DOHH2 (cell line): ENCODE data around the gene LRRC8E.
"Not testable (repeated sequence)": the region's sequence is repeated elsewhere in the genome, so short reads cannot be mapped to it uniquely, and the experiment has no call there.

Experiments
- H3F3A ChIP-seq: fragments of 200-600 bp; sonication (generic), shearing (Covaris generic); 2 replicates; pipeline ENCODE4 v1.6.0; 2016; ENCODE audit warnings: antibody characterized with exemption, mild to moderate bottlenecking; ENCODE audit not compliant: control insufficient read depth, insufficient read depth
- H3K27ac ChIP-seq: fragments of 200-600 bp; sonication (generic); 2 replicates; pipeline ENCODE4 v1.5.1; 2014; ENCODE audit warnings: low read depth, mild to moderate bottlenecking, low read length, moderate library complexity
- H3K27me3 ChIP-seq: fragments of 200-600 bp; sonication (generic); 2 replicates; pipeline ENCODE4 v1.6.1; 2014; ENCODE audit warnings: mild to moderate bottlenecking, low read length, mixed read lengths; ENCODE audit not compliant: control insufficient read depth
- H3K36me3 ChIP-seq: fragments of 200-600 bp; sonication (generic); 2 replicates; pipeline ENCODE4 v1.6.1; 2014; ENCODE audit warnings: mild to moderate bottlenecking, low read length, moderate library complexity, mixed read lengths; ENCODE audit not compliant: control insufficient read depth
- H3K4me1 ChIP-seq: fragments of 200-600 bp; sonication (generic); 2 replicates; pipeline ENCODE4 v1.6.1; 2014; ENCODE audit warnings: mild to moderate bottlenecking, low read length, mixed read lengths; ENCODE audit not compliant: control insufficient read depth
- H3K4me2 ChIP-seq: fragments of 200-600 bp; sonication (generic); 2 replicates; pipeline ENCODE4 v1.6.0; 2014; ENCODE audit warnings: mild to moderate bottlenecking, low read length, moderate library complexity
- H3K4me3 ChIP-seq: fragments of 200-600 bp; sonication (generic); 2 replicates; pipeline ENCODE4 v1.5.1; 2014; ENCODE audit warnings: mild to moderate bottlenecking, low read length, mixed read lengths
- H3K79me2 ChIP-seq: fragments of 200-600 bp; sonication (generic); 2 replicates; pipeline ENCODE4 v1.6.1; 2014; ENCODE audit warnings: mild to moderate bottlenecking, low read length, mixed read lengths; ENCODE audit not compliant: control insufficient read depth
- H3K9me2 ChIP-seq: fragments of 200-600 bp; sonication (generic); replicated peaks from 2 replicates; pipeline ENCODE4 v1.6.1; 2014; ENCODE audit warnings: mild to moderate bottlenecking, low read length, mixed read lengths; ENCODE audit not compliant: control insufficient read depth
- H3K9me3 ChIP-seq: fragments of 200-600 bp; sonication (generic); 2 replicates; pipeline ENCODE4 v1.6.1; 2014; ENCODE audit warnings: antibody characterized with exemption, low read length, mixed read lengths; ENCODE audit not compliant: control insufficient read depth, insufficient read depth
- H4K20me1 ChIP-seq: fragments of 200-600 bp; sonication (generic); 2 replicates; pipeline ENCODE4 v1.6.0; 2014; ENCODE audit warnings: low read depth, mild to moderate bottlenecking, antibody characterized with exemption, low read length, moderate library complexity; ENCODE audit not compliant: control insufficient read depth, insufficient read depth
- CTCF ChIP-seq: fragments of 200-600 bp; sonication (generic); IDR thresholded peaks from one replicate; pipeline ENCODE4 v1.5.1; 2014; ENCODE audit warnings: antibody characterized with exemption, mild to moderate bottlenecking, low read depth, low read length; ENCODE audit not compliant: poor library complexity, severe bottlenecking
- EZH2phosphoT487 ChIP-seq: fragments of 200-600 bp; sonication (generic); IDR thresholded peaks from 2 replicates; pipeline ENCODE4 v1.6.1; 2017; ENCODE audit warnings: borderline replicate concordance, mild to moderate bottlenecking, antibody characterized with exemption, low read length, moderate library complexity, mixed read lengths

The LRRC8E gene

DNA sequence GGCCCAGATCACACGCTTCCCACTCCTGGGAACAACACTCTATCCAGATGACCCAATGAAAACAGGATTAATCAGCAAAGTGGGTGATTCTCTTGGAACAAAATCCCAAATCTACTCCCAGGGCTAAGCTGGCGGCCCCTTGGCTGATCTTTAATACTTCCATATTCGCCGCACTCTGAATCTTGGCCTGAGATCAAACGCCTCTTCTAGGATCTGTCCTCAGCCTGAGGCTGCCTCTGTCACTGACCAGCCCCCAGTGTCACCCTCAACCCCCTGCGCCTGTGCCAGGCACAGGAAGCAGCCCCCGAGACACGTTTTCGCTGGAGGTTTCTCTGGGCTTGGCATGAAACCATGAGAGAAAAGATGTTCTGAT is 40.0 kb downstream of the LRRC8E start:
- Histone ChIP-seq H3K36me3 (peaks cover 43% of the 10 kb centered on the region), H3K4me3 (no peak overlapping the region), H3K27ac (no peak overlapping the region)

GRCh38 chr19:7928741-7929701 is 40.7 kb downstream of the LRRC8E start:
- Histone ChIP-seq H4K20me1 (0 out of 2 replicates have a peak, but pooled peaks cover 6% of the 10 kb centered on the region), H3K27me3 (no peaks in the 10 kb centered on the region), H3K9me2 (no peaks in the 10 kb centered on the region), H3K79me2 (no peaks in the 10 kb centered on the region), H3K4me1 (peaks cover 11% of the 10 kb centered on the region), H3F3A (peaks cover 12% of the 10 kb centered on the region; the same call in 1 of the 2 replicates), H3K36me3 (peaks cover 50% of the 10 kb centered on the region), H3K4me2 (no peak overlapping the region), H3K4me3 (no peak overlapping the region), H3K27ac (no peak overlapping the region), H3K9me3 (no peaks in the 10 kb centered on the region)
- TF ChIP-seq CTCF, result peak; percentile 66
- TF ChIP-seq EZH2phosphoT487, result no peak

More for the DNA sequence above, 40.0 kb downstream of the LRRC8E start:
- Histone ChIP-seq H3F3A (peaks cover 12% of the 10 kb centered on the region; the same call in 1 of the 2 replicates), H3K9me2 (no peaks in the 10 kb centered on the region), H3K79me2 (no peaks in the 10 kb centered on the region), H3K4me2 (no peak overlapping the region), H4K20me1 (0 out of 2 replicates have a peak, but pooled peaks cover 6% of the 10 kb centered on the region), H3K9me3 (no peaks in the 10 kb centered on the region), H3K4me1 (peaks cover 11% of the 10 kb centered on the region), H3K27me3 (no peaks in the 10 kb centered on the region)
- no peak for TF ChIP-seq EZH2phosphoT487
- TF ChIP-seq CTCF, result no peak

DNA sequence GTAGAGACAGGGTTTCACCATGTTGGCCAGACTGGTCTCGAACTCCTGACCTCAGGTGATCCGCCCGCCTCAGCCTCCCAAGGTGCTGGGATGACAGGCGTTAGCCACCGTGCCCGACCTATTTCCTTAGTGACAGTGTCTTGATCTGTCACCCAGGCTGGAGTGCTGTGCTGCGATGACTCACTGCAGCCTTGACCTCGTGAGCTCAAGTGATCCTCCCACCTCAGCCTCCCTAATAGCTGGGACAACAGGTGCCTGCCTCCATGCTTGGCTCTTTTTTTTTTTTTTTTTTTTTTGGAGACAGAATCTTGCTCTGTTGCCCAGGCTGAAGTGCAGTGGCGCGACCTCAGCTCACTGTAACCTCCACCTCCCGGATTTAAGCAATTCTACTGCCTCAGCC is 41.7 kb downstream of the LRRC8E start:
- H4K20me1 ChIP-seq, H3K27ac ChIP-seq, H3K9me3 ChIP-seq, H3K9me2 ChIP-seq, H3K79me2 ChIP-seq, H3K4me3 ChIP-seq, H3K27me3 ChIP-seq, H3K4me2 ChIP-seq: not testable (repeated sequence)
- H3F3A ChIP-seq, result peaks cover 12% of the 10 kb centered on the region; the same call in 1 of the 2 replicates
- peaks cover 59% of the 10 kb centered on the region for H3K36me3 ChIP-seq
- H3K4me1 ChIP-seq, result peaks cover 11% of the 10 kb centered on the region

DNA sequence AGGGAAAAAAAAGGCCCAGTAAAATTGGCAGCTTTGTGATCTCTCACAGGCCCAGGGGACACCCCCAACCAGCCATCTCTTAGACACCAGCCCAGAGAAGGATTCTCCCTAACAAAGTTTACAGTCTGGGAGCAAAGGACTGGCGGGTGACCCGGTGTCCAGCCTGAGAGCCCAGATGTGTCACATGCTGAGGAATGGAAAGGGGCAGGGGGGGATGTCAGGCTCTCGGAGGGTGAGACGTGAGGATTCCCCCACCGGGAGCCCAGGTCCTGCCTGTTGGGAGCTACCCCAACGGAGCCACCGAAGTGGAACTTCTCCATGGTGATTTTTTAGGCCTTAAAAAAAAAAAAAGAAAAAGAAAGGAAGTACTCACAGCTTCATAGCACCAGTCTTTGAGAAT is 42.5 kb downstream of the LRRC8E start:
- Histone ChIP-seq H3K4me2 (no peak overlapping the region), H3F3A (peaks cover 12% of the 10 kb centered on the region; the same call in 1 of the 2 replicates), H3K4me3 (no peak overlapping the region), H3K36me3 (peaks cover 64% of the 10 kb centered on the region), H3K9me2 (no peaks in the 10 kb centered on the region), H3K9me3 (no peaks in the 10 kb centered on the region), H3K27ac (no peak overlapping the region), H4K20me1 (0 out of 2 replicates have a peak, but pooled peaks cover 6% of the 10 kb centered on the region), H3K27me3 (no peaks in the 10 kb centered on the region), H3K79me2 (no peaks in the 10 kb centered on the region), H3K4me1 (peaks cover 5% of the 10 kb centered on the region)
- TF ChIP-seq EZH2phosphoT487, result no peak
- no peak for TF ChIP-seq CTCF
